H54 (cell line): ENCODE data around the gene NCOA1.

Experiments
- DNase-seq: peaks from one replicate; pipeline ENCODE4 v3.0.0; 2011; ENCODE audit warnings: low spot score, mixed read lengths; ENCODE audit not compliant: insufficient read length
- FAIRE-seq: peaks from 3 replicates; lab custom pipeline; 2011; peaks lifted over from hg19 to GRCh38; lab: Jason Lieb, UNC
- POLR2A ChIP-seq: IDR thresholded peaks from 2 replicates; pipeline ENCODE4 v1.6.1; 2011; ENCODE audit warnings: low read depth, mild to moderate bottlenecking, low read length

The NCOA1 gene

GRCh38 chr2:24809316-24810007 lies 318.4 kb downstream of the NCOA1 start:
- TF ChIP-seq POLR2A, result no peak
- FAIRE-seq (no peak), DNase-seq (no peak)

GRCh38 chr2:24813691-24814137 lies 322.7 kb downstream of the NCOA1 start:
- FAIRE-seq (no peak), DNase-seq (no peak)
- TF ChIP-seq POLR2A, result no peak

- TF ChIP-seq POLR2A, result no peak
- FAIRE-seq (no peak), DNase-seq (no peak)
These were observed 323.5 kb downstream of the NCOA1 start for GRCh38 chr2:24814516-24814915.

GRCh38 chr2:24815171-24815570 lies 324.1 kb downstream of the NCOA1 start:
- no peak for DNase-seq
- FAIRE-seq, result no peak
- no peak for TF ChIP-seq POLR2A

GRCh38 chr2:24816404-24816803 lies 325.4 kb downstream of the NCOA1 start:
- DNase-seq (no peak), FAIRE-seq (no peak)
- no peak for TF ChIP-seq POLR2A

GRCh38 chr2:24816884-24817283 lies 325.8 kb downstream of the NCOA1 start:
- no peak for TF ChIP-seq POLR2A
- FAIRE-seq, result peak; percentile 90
- DNase-seq, result peak; percentile 68

- FAIRE-seq, result no peak
- no peak for TF ChIP-seq POLR2A
- DNase-seq, result no peak
These were observed 327.7 kb downstream of the NCOA1 start for GRCh38 chr2:24818721-24819167.

- no peak for TF ChIP-seq POLR2A
- DNase-seq (no peak), FAIRE-seq (no peak)
These were observed 328.6 kb downstream of the NCOA1 start for GRCh38 chr2:24819442-24820174.

- FAIRE-seq (no peak), DNase-seq (no peak)
- no peak for TF ChIP-seq POLR2A
These were observed 329.1 kb downstream of the NCOA1 start for GRCh38 chr2:24820175-24820513.
